Activated CD4-positive, CD25-positive, alpha-beta regulatory T cell treated with anti-CD3 and anti-CD28 coated beads, Interleukin-2, amount 50 U/mL, for 24 hours (primary cell): Measurements from ENCODE around the gene CYB5R3.
"Not testable (repeated sequence)": the region's sequence is repeated elsewhere in the genome, so short reads cannot be mapped to it uniquely, and the experiment has no call there.

Source experiments
- ATAC-seq, 2 donors: fragments of 150-1000 bp; cut with Tn5 transposase; one replicate each; pipeline ENCODE4 v1.10.0; 2021; ENCODE audit warnings: mild to moderate bottlenecking in 1 of 2, moderate library complexity in 1 of 2

Gene CYB5R3

DNA sequence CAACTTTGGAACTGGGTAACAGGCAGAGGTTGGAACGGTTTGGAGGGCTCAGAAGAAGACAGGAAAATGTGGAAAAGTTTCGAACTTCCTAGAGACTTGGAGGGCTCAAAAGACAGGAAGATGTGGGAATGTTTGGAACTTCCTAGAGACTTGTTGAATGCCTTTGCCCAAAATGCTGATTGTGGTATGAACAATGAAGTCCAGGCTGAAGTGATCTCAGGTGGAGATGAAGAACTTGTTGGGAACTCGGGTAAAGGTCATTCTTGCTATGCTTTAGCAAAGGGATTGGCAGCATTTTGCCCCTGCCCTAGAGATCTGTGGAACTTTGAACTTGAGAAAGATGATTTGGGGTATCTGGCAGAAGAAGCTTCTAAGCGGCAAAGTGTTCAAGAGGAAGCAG is 28.7 kb upstream of the CYB5R3 start:
- ATAC-seq, result not testable (repeated sequence)

DNA sequence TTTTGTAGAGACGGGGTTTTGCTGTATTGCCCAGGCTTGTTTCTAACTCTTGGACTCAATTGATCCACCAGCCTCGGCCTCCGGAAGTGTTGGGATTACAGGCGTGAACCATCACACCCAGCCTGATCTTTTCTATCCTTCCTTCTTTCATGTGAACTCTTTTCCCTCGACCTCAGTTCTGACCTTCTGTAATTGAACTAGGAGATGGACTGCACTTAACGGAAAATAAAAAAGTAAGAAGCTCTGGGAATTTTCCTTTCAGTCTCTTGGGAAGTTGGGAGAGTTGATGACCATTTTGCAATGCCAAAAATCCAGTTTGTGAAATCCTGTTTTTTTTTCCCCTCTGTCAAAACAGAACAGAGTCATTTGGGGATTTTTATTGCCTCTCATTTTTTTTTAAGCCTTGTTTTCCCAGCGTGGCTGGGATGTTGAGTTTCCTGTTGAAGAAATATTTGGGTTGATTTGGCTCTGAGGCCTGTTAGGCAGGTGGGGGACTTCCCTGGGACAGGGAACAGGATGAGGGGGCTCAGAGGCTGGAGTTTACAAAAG is 26.9 kb upstream of the CYB5R3 start:
- no peak for ATAC-seq

DNA sequence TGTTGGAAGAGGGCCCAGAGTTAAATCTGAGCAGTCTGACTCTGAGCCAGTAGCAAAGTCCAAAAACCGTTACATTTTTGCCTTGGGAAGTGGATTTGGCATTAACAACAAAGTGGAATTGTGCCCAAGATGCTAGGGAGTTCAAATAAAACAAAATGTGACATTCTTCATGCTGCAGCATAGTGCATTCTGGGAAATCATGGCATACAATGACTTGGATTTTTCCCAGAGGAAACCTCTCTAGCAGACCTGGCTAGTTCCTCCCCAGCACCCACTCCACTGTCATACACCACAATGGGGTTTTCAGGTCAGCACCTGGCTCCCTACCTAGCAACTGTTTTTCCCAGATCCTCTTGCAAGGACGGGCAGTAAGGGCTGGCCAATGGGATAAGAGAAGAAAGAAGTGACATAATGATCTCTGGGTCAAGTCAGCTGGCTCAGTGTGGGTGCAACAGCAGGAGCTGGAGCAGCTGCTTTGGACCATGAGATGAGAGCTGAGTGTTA is 24.8 kb upstream of the CYB5R3 start:
- ATAC-seq, result no peak

DNA sequence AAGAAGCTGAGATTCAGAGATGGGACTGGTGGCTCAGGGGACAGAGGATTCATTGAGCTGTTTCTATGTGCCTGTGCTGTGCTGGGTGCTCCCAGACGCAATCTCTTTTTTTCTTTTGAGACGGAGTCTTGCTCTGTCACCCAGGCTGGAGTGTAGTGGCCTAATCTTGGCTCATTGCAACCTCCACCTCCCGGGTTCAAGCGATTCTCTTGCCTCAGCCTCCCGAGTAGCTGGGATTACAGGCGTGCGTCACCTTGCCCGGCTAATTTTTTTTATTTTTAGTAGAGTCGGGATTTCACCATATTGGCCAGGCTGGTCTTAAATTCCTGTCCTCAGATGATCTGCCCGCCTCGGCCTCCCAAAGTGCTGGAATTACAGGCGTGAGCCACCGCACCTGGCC is 23.9 kb upstream of the CYB5R3 start:
- ATAC-seq, result not testable (repeated sequence)

DNA sequence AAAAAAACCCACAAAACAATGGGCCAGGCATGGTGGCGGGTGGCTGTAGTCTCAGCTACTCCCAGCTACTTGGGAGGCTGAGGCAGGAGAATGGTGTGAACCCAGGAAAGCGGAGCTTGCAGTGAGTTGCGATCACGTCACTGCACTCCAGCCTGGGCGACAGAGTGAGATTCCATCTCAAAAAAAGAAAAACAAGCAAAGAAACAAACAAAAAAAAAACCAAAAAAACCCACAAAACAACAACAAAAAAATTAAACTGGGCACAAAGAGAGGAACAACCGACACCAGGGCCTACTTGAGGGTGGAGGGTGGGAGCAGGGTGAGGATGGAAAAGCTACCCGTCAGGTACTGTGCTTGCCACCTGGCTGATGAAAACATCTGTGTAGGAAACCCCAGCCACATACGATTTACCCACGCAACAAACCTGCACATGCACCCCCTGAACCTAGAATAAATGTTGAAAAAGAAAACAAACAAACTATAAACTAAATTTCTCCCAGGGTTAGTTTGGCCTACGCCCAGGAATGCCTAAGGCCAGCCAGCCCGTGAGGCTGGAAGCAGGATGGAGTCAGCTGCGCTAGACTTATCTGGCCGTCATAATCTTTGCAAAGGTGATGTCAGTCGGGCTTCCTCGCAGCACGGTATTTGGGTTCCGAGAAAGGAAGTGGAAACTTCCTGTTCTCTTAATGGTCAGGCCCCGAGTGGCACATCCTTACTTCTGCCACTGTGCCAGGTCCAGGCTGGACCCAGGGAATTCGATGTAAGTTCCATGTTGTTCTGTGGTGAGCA is 21.9 kb upstream of the CYB5R3 start:
- peak; percentile 28 to 30 for ATAC-seq

DNA sequence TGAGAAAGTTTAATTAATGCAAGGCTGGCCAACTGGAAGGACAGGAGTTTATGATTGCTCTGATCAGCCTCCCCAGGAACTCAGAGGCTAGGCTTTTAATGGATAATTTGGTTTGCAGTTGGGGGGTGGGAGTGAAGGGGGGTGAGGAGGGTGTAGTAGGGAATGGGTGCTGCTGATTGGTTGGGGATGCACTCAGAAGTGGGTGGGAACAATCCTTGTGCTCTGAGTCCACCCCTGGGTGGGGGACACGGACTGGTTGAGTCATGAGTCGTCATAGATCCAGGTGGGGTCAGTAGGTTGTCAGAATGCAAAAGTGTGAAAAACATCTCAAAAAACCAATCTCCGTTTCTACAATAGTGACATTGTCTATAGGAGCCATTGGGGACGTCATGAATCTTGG is 20.9 kb upstream of the CYB5R3 start:
- ATAC-seq, result no peak

DNA sequence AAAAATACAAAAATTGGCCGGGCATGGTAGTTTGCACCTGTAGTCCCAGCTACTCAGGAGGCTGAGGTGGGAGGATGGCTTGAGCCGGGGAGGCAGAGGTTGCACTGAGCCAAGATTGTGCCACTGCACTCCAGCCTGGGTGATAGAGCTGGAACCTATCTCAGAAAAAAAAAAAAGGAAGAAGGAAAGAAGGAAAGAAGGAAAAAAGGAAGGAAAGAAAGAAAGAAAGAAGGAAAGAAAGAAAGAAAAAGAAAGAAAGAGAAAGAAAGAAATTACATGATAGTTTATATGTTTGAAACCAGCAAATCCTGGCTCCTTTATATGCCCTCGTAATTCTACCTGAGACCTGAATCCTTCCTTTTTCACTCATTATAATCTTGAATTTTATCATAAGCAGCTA is 17.2 kb upstream of the CYB5R3 start:
- not testable (repeated sequence) for ATAC-seq

DNA sequence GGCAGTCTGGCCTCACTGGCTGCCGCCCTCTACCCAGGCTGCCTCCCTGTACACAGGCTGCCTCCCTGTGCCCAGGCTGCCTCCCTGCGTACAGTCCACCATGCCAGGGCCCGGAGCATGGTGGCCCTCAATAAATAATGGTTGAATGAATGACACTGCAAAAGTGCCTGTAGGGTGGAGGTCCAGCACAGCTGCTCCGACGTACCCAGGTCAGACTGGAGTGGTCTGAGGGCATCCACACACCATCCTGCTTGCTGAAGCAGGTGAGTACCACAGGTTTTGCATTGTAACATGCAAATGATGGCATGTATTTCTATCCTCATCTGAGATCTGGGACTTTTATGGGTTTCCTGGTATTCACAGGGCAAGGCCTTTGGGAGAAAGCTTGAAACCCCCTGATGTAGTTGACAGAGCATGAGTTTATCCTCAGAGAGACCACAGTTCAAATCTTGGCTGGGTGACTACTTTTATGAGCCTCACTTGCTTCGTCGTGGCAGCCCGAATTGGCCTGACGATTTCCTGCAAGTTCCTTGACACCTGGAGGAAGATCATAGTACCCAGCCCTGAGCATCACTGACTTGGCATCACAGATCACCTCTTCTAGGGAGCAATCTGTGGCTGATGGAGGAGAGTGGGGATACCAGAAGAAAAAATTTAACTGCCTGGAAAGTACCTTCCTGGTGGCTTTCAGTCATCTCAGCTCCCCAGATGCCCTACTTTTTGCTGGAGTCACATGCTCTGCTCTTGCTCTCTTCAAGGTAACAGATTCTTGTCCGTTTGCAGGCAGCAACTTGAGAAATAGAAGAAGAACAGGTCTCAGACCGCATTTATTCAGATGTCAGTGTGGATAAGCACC is 16.0 kb upstream of the CYB5R3 start:
- ATAC-seq, result no peak

DNA sequence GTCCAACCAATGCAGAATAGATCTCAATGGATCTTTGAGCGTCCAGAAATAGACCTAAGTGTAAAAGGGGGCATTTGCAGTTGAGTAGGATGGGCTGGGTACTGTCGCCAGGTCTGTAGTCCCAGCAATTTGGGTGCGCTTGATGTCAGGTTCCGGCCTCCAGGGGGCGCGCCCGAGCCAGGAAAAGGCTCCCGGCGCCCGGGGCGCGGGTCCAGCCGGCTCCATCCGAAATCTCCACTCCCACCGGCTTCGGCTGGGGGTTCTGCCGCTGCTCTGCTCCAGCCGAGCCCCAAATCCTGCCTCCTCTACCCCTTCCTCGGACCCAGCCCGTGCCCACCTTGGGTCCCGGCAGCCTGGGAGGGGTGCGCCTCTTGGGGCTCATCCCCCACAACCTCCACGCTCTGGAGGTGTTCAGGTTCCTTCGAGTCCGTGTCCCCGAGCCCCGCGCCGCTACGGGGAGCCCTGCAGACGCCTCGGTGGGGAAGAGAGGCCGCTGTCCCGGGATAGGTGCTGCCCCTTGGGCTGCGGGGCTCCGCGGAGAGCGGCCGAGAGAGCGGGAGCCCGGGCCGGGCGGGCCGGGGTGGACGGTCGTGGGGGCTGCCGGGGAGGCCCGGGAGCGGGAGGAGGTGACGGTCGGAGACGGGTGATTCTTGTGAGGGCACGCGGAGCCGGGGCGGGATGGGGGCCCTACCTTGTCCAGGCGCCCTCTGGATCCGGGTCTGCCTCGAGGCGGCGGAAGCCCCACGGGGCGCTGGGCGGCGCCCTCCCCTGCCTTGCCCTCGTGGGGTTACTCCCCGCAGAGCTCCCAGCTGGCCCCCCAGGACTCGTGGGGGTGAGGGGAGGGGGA is 13.0 kb upstream of the CYB5R3 start:
- peak; percentile 76 to 80 for ATAC-seq

DNA sequence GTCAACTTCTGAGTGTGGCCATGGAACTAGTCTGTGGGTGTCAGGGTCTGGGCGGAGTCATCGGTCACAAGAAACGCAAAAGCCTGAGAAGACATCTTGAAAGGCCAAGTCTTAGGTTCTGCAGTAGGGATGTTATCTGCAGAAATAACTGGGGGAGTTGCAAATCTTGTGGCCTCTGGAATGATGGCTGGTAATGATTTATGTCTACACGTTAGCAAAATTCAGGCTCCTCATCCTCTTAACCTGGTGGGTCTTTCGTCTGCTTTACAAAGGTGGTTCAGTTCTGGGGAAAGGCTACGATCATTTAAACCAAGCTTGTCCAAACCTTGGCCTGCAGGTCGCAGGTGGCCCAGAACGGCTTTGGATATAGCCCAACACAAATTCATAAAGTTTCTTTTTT is 7.4 kb upstream of the CYB5R3 start:
- ATAC-seq, result no peak

DNA sequence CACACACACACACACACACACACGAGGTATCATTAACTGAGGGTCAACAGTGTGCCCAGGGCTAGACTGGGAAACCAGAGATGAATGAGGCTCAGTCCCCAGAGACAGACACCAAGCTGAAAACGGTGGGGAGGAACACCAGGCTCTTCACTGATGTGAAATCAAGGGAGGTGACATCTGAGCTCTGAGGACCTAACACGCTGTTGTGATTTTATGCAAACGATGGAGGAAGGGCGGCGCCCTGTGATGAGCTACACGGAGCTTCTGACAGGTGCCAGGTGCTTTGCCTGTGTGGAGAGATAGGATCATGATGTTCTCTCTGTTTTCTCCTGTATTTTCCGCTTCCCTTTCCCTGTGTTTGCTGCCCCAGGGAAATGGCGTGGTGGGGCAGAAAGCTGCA is 6.5 kb upstream of the CYB5R3 start:
- ATAC-seq, result peak in 1 of 2 donors; percentile 24

DNA sequence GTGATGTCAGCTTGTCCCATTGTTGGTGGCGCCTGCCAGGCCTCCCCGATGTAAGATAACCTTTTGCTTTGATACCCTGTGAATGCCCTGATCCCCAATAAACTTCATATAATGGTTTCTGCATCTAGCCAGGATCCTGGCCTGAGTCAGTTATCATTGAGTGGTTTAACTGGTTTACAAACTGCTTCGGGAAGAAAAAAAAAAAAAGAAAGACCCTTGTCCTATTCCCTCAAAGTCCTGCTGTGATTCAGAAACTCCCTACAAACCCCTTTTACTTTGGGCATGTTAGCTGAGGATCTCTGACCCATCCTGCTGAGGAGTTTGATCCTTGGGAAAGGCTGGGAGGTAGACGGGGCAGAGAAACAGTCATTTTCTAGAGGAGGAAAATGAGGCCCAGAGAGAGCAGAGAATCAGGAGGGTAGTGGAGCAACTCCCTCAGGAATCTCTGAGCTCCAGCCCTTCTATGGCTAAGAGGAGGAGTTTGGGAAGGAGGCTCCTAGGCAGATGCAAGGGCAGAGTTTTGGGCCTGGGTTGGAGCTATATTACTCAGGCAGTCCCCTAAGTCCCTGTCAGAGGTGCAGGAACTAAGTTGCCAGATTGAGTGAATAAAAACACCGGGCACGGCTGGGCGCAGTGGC is 5.4 kb upstream of the CYB5R3 start:
- ATAC-seq, result no peak

DNA sequence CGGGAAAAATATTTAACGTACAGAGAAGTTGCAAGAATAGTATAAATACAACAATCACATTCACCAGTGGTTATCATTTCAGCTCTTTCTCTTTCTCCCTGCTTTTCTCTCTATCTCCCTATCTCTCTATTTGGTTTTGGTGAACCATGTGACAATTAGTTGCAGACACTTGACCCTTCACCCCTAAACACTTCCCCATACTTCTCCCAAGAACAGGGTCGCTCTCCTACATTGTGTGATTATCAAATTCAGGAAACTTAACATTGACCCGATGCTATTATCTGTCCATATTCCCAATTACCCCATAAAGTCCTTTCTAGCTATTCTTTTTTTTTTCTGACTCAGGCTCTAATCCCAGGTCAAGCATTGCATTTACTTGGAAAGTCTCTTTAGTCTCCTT is 4.8 kb upstream of the CYB5R3 start:
- no peak for ATAC-seq

DNA sequence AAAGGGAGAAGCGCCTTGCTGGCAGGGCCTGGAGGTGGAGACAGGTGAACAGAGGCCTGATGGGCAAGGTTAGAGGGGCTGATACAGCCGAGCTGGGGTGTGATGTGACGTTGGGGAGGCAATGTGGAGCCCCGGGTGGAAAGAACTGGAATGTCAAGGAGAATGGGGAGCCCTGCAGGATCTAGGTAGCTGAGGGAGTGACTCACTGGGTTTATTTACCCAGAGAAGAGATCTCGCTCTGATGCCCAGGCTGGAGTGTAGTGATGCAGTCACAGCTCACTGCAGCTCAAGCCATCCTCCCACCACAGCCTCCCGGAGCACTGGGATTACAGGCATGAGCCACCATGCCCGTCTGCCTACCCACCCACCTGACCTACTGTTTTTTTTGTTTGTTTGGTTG is 1.9 kb upstream of the CYB5R3 start:
- ATAC-seq, result no peak

DNA sequence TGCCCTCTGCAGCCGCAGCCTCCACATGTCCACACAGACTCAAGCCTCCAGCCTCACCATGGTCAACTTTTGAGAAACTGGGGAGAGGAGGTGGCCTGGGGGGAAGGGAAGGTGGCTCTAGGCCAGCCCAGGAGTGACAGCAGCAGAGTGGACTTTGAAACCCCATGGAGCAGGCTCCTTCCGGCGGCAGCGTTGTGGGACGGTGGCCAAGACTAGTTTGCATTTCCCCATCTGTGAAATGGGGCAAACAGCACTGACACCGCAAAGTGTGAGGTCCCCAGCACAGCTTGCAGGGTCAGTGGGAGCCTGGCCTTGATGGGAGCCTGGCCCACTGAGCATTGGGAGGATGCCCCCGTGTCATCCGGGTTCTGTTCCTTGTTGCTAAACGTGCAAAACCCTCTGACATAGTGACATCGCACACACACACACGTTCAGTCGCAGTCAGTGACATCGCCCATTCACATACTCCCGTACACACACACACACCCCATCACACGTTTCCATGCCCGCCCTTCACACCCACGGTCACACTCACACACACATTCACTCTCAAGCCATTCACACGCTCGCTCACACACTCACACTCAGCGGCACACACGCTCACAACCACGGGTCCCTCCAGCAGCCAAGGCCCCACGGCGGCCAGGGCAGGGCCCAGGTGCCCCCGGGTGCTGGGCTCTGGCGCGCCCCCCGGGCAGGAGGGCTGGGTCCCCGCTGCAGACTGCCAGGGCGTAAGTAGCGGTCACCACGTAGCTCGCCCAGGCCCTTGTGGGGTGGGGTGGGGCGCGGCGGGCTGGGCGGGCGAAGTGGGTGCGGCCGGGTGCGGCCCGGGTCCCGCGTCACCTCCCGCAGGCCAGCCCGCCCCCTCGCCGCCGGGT is 585 bp downstream of the CYB5R3 start:
- ATAC-seq, result peak; percentile 55 to 65

DNA sequence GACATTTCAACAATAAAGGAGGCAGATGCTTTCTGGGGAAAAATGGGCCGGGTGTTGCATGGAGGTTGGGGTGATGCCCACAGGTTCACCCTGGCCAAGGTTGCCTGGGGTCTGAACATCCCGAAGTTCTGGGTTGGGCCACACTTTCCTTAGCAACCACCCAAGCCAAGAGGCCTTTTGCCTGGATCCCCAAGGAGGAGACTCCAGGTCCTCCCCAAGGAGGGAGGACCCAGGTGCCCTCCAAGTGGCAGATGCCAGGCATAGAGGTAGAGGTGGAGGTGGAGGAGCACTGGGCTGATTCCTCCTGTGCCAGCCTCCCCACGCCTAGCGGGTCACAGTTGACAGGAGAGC is 1.2 kb downstream of the CYB5R3 start:
- ATAC-seq, result no peak

DNA sequence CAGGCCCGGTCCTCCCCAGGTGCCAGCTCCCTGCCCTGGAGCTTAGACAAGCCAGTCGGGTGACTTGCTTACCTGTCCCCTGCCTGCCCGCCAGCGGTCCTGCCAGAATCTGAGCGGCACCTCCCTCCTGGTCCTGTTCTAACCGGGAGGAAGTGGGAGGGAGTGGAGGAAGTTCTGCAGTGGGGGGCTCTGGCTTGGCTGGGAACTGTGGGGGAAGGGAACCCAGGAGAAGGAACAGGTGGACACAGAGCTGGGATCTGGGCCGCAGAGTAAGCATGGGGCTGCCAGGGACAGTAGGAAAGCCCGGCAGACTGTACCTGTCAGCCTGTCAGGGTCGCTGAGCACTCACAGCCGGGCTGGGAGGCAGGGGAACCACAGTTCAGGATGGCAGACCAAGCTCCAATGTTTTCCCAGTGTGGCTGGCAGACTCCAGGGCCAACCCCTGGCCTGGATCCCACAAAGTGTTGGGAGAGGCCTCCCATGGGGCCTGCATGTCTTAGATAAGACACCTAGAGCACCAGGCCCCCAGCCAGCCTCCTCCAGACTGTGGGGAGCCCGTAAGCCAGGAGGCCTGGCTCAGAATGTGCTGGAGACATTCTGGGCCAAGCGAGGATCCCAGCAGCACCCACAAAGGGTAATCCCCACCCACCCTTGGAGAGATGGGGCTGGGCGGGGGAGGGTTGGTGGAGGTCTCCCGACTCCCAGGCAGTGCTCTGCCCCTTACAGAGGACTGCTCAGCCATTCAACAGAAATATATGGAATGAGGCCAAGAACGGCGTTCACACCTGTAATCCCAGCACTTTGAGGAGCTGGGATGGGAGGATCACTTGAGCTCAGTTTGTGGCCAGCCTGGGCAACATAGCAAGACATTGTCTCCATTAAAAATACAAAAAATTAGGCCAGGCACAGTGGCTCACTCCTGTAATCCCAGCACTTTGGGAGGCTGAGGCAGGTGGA is 2.3 kb downstream of the CYB5R3 start:
- no peak for ATAC-seq

DNA sequence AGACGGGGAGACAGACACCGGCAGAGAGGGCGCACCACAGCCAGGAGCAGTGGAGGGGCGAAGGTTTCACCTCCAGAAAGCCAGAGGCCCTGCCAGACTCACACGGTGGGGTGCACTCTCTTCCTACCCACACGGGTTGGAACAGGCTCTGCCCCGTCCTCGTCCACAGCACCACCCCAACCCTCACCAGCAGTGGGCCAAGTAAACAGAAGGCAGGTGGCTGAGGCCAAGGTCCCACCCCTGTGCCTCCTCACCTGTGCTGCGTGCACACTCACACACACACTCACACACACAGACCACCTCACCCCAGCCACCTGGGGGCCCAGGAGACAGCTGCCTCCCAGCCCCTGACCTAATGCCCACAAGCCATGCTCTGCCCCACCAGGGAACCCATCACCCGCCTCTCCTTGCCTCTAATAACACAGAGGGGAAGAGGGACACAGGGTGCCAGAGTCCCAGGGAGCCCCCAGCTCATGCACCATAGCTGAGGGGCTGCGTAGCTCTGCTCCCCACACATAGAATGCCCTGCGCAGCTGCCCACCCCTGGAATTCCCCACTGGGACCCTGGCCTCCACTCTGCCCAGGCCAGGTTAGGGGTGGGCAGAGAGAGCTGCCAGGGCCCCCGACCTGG is 3.1 kb downstream of the CYB5R3 start:
- no peak for ATAC-seq

DNA sequence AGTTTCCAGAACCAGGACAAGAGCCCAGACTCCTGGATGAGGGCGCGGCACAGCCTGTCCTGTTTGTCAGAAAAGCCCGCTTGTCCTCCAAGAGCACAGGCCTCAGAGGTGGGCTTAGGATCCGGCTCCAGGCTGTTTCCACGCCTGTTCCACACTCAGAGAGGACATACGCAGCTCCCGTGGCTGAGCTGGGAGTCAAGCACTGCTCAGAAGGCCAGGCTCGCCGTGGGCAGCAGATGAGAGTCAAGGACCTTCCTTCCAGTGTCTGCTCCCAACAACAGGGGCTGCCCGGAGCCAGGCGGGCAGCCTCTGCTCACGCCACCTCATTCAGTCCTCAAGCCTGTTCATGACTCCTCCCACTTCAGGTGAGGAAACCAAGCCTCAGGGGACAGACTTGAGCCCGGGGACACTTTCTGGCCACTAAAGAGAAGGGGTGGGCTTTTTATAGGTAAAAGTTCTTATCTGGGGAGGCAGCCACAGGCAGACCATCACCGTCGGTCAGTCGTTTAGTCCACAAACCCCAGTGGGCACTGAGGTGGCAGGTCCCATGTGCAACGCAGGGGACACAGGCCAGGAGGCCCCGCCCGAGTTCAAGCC is 3.8 kb downstream of the CYB5R3 start:
- no peak for ATAC-seq
